Measurements from ENCODE around the gene SUFU.

The SUFU gene

DNA sequence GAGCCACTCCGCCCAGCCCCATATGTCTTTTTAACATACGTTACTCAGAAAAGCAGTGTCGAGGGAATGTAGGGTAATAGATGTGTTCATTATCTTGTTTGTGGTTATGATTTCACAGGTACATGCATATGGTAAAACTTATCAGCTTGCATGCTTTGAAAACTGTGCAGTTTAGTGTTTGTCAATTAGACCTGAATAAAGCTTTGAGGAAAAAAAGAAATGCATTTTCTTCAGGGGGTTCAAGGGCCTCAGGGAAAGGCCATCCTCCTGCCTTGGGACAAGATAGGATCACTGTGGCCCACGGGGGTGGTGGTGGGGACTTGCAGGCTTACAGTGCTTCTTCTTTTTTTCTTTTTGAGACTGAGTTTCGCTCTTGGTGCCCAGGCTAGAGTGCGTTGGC lies 36.5 kb upstream of the SUFU start:
- Mint-ChIP-seq H3K4me3 (no peak overlapping the region), H3K4me1 (peaks cover 6% of the 10 kb centered on the region), H3K9me3 (no peaks in the 10 kb centered on the region), H3K27ac (no peak overlapping the region), H3K36me3 (ENCODE audit: low read depth) (no peaks in the 10 kb centered on the region), H3K27me3 (ENCODE audit: low read depth) (peaks cover 19% of the 10 kb centered on the region)
- TF ChIP-seq, protein P1, sequence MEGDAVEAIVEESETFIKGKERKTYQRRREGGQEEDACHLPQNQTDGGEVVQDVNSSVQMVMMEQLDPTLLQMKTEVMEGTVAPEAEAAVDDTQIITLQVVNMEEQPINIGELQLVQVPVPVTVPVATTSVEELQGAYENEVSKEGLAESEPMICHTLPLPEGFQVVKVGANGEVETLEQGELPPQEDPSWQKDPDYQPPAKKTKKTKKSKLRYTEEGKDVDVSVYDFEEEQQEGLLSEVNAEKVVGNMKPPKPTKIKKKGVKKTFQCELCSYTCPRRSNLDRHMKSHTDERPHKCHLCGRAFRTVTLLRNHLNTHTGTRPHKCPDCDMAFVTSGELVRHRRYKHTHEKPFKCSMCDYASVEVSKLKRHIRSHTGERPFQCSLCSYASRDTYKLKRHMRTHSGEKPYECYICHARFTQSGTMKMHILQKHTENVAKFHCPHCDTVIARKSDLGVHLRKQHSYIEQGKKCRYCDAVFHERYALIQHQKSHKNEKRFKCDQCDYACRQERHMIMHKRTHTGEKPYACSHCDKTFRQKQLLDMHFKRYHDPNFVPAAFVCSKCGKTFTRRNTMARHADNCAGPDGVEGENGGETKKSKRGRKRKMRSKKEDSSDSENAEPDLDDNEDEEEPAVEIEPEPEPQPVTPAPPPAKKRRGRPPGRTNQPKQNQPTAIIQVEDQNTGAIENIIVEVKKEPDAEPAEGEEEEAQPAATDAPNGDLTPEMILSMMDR (IDR thresholded peaks at IDR 0.05; ENCODE audit: unreplicated experiment in 3 of 3) = no peak

DNA sequence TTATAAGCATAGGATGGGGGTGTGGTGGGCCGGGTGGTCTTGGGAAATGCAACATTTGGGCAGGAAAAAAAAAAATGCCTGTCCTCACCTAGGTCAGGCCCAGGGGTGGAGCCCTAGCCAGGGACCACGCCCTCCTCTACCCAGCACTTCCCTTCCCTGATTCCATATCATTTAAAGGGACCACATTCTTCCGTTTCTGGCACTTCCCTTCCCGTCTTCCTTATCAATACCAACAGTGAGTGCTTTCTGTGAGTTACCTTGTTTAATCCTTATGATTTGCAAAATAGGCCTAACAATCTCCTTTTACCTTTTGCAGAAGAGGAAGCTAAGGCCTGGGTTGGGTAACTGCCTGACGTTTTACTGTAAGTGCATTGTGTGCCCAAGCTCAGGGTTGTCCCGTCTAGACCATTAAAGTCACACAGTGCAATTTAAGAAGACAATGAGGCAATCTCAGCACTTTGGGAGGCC lies 35.8 kb upstream of the SUFU start:
- Mint-ChIP-seq H3K36me3 (ENCODE audit: low read depth) (no peaks in the 10 kb centered on the region), H3K27me3 (ENCODE audit: low read depth) (peaks cover 13% of the 10 kb centered on the region), H3K4me3 (no peak overlapping the region), H3K9me3 (no peaks in the 10 kb centered on the region), H3K4me1 (no peaks in the 10 kb centered on the region), H3K27ac (no peak overlapping the region)
- TF ChIP-seq, protein P1 (IDR thresholded peaks at IDR 0.05; ENCODE audit: unreplicated experiment in 3 of 3) = no peak

DNA sequence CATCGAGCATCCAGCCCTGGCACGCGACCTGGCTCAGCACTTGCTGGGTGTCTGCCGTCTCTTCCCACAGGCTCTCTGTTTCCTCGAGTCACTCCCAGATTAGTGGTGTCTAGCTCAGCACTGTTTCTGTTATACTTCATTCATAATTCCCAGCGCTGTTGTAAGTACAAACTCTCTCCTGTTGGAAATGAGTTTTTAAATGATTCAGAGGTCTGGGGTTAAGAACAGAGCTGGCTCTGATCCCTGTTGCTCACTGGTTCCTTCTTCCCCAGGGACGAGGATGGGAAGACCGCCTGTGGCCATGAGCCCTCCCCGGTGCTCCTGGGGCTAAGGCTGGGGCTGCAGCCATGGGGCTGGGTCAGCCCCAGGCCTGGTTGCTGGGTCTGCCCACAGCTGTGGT lies 35.1 kb upstream of the SUFU start:
- Mint-ChIP-seq H3K27ac (no peak overlapping the region), H3K4me3 (no peak overlapping the region), H3K27me3 (ENCODE audit: low read depth) (peaks cover 8% of the 10 kb centered on the region), H3K9me3 (no peaks in the 10 kb centered on the region), H3K4me1 (no peaks in the 10 kb centered on the region), H3K36me3 (ENCODE audit: low read depth) (no peaks in the 10 kb centered on the region)
- TF ChIP-seq, protein P1 (IDR thresholded peaks at IDR 0.05; ENCODE audit: unreplicated experiment in 3 of 3) = no peak

DNA sequence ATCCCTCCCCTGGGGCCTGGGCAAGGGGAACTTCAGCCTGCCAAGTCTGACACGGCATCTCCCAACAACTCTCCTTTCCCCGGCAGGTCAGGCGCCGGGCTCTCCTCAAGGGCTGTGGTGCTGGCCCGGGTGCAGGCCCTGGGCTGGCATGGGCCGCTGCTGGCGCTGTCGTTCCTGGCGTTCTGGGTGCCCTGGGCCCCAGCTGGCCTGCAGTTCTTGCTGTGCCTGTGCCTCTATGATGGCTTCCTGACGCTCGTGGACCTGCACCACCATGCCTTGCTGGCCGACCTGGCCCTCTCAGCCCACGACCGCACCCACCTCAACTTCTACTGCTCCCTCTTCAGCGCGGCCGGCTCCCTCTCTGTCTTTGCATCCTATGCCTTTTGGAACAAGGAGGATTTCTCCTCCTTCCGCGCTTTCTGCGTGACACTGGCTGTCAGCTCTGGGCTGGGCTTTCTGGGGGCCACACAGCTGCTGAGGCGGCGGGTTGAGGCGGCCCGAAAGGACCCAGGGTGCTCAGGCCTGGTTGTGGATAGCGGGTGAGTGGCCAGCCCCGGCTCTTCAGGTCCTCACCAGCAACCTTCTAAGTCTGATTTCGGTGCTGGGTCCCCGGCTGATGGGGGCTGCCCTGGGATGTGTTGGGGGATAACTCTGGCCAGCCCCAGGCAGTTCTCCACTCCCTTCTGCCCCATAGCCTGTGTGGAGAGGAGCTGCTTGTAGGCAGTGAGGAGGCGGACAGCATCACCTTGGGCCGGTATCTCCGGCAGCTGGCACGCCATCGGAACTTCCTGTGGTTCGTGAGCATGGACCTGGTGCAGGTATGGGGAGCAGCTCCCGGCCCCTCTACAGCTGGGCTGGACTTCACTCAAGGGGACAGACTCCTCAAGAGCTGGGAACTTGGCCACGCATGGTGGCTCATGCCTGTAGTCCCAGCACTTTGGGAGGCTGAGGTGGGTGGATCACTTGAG lies 32.9 kb upstream of the SUFU start:
- Mint-ChIP-seq H3K36me3 (ENCODE audit: low read depth) (no peaks in the 10 kb centered on the region), H3K9me3 (no peaks in the 10 kb centered on the region), H3K4me3 (no peak overlapping the region), H3K27ac (no peak overlapping the region), H3K4me1 (no peaks in the 10 kb centered on the region), H3K27me3 (ENCODE audit: low read depth) (no peaks in the 10 kb centered on the region)
- TF ChIP-seq, protein P1 (IDR thresholded peaks at IDR 0.05; ENCODE audit: unreplicated experiment in 3 of 3) = no peak

DNA sequence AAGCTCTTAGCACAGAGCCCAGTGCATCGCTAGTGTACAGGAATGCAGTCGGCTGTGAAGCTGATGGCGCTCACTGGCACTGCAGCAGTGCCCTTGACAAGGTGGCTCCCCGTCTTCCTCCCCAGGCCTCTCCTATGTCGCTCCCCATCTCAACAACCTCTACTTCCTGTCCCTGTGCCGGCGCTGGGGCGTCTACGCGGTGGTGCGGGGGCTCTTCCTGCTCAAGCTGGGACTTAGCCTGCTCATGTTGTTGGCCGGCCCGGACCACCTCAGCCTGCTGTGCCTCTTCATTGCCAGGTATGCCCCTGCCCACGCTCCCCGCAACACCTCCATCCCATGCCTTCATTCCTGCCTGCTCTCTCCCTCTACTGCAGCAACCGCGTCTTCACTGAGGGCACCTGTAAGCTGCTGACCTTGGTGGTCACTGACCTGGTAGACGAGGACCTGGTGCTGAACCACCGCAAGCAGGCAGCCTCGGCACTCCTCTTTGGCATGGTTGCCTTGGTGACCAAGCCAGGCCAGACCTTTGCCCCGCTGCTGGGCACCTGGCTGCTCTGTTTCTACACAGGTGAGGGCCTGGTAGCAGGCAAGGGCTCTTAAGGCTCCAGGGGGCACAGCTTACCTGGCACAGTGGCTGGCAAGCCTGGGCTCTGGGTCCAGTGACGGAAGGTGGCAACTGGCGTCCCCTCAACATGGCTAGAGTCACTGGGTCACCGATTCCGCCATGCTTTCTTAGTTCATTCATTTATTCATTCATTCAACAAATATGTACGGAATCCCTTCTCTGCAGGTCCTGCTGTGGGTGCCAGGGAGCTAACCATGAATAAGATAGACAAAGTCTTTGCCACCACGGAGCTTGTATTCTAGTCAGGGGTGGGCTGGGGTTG lies 30.1 kb upstream of the SUFU start:
- Mint-ChIP-seq H3K4me1 (no peaks in the 10 kb centered on the region), H3K36me3 (ENCODE audit: low read depth) (peaks cover under 1% of the 10 kb centered on the region), H3K27ac (no peak overlapping the region), H3K9me3 (no peaks in the 10 kb centered on the region), H3K27me3 (ENCODE audit: low read depth) (no peaks in the 10 kb centered on the region), H3K4me3 (no peak overlapping the region)
- TF ChIP-seq, protein P1 (IDR thresholded peaks at IDR 0.05; ENCODE audit: unreplicated experiment in 3 of 3) = no peak

Measured in nephron (organoid).